Activated naive CD4-positive, alpha-beta T cell treated with Interleukin-2 at 50 U/mL for 16 hours (primary cell): ENCODE results near the gene JCAD.

Source experiments
- DNase-seq: peaks from one replicate; pipeline ENCODE4 v3.0.0-alpha.2; 2020

JCAD gene

DNA sequence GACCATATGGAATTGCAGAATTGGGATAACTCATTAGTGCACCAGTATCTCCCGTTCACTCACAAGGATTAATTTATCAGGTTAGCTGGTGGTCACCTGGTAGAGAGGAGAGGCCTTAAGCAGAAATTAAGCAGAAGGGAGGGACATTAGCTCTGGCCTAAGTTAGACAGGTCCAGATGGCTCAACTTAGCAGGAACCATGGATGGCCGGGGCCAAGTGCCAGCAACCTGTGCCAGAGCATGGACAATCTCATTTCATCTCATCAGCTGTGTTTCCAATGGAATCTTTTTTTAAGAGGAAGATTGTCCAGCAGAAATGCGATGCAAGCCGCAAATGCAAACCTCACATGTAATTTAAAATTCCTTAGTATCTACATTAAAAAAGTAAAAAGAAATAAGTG, 82.2 kb downstream of the JCAD start:
- no peak for DNase-seq

DNA sequence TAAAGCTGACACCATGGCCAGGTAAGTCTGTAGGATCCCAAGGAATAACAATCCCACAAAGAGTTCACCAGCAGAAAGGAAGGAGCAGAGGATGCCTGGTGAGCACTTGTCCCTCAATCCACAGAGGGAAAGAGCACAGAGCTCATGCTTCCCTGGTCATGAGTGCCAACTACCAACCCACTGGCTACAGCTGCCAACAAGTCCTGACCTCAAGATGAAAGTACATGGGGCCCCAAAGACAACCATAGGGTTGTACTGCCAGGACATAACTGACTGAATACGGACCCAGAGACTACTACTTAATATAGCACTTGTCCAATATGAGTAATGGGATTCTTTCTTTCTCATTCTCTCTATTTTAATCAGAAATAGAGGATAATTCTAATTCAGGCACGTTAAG, 83.3 kb downstream of the JCAD start:
- DNase-seq = no peak

DNA sequence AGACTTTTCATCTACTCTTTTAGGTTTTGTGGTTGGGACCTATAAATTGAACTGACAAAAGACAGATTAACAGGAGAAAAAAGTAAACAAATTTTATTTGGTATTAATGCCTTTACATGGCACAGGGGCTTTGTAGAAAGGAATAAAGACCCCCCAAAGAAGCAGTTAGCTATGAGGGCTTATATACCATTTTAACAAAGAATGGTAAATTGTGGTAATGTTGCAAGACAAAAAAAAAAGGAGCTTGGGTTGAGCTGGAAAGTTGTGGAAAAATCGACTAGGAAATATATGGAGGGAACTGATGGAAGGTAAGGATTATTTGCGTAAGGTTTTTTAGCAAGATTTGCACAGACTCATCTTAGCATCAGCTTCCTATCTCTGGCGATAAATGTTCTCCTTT, 84.6 kb downstream of the JCAD start:
- DNase-seq = no peak

DNA sequence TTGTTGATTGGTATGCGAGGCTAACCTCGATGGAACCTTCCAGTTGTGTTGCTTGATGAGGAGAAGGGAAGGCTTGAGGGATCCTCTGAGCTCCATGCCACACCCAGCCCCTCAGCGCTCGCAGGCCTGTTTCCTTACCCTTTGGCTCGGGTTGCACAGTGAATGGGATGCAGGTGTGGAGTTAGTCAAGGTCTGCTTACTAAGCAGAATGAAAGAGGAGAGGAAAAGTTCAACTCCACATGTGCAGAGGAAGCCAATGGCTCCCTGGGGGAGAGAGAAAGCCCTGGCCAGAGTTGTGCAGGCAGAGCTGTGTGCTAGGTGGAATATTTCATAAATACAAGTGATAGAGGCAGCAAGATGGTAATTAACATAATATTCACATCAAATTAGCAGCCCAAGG, 85.5 kb downstream of the JCAD start:
- DNase-seq = no peak

DNA sequence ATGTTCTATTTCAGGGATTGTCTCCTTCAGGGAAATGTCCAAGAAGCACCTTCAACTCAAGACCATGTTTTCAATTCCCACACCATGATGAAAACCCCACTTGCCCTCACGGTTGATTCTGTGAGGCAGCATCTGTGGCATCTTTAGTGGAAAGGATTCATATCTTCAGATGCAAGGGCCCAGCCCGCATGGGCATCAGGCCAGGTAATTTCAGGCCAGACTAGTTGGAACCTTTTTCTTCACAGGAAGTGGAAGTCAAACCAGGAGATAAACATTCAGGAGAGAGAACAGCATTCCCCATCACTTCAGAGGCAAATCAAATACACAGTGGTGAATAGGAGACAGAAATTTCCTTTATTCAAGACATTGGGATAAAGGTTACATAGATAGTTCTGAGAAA, 88.8 kb downstream of the JCAD start:
- no peak for DNase-seq

DNA sequence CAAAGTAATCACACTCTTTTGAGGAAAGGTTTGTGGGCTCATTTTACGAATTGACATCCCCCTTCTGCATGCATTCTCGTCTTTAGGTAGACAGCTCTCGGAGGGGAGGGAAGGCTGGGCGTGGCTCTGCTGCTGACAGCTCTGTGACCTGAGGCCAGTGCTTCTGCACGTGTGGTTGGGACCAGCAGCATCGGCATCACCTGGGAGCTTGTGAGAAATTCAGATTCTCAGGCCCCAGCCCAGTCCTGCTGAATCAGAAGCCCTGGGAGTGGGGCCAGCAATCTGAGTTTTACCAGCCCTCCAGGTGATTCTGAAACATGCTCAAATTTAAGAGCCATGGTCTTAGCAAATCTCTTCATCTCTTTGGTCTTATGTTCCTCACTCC, 89.4 kb downstream of the JCAD start:
- no peak for DNase-seq

DNA sequence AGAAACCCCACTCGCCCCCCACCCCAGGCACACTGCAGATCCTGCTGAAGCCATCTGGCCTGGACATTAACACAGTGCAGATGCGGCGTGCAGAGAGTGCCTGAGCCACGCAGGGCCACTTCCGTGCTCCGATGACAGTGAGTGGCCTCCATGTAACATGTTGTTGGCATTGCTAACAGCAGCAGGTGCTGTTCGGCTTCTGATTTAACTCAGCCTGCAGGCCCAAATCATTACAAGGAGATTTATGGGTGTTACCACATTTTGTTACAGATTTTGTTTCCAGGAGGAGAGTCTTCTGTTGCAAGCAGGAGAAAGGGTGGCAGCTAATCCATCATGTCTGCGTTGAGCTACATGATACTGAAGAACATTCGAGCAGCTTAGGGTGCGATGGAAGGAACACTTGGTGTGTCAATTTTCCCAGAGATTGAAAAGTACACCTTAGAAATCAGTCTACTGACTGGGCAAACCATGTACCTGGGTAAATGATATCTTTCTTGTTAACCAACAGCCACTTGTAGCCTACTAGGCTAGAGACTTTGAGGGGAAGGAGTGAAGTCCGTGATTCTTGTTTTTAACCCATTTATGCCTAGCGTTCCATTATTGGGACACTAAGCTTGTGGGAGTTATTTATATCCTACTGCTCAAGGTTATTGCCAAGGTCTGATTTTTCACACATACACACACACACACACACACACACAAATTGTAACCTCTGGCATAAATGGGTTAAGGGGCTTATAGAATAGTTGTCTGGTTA, 90.0 kb downstream of the JCAD start:
- no peak for DNase-seq

DNA sequence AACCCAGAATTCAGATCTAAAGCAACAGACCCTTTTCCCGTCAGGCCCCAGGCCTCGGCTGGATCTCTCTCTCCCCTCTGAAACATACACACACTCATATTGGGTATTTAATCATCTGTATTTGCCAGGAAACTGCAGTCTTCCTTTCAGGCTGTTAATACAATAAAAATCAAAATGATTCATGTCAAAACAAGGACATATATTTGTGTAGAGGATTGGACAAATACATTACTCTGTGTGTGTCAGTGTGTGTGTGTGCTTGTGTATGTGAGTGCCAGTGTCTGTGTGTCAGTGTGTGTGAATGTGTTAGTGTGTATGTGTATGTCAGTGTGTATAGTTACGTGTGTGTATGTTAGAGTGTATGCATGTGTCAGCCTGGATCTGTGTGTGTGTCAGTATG, 90.8 kb downstream of the JCAD start:
- no peak for DNase-seq

DNA sequence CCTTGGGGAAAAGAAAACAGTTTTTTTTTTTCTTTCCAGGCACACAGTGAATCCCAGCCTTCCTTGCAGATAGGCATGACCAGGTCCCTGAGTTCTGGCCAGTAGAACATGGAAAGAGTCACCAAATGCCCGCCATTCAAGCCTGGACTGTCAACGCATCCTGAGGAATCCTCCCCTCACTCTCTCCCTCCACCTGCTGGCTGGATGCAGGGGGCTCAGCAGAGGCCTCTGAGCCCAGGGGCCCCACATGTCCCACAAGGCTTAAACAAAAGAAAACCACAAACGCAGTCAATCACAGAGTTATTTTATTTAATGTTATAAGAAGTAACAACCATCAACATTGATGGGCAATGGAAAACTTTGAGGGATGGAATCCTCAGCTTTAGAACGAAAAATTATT, 93.1 kb downstream of the JCAD start:
- DNase-seq = no peak
